GM18868 (cell line): ENCODE data around the gene FBLN2.

Source experiments
- ATAC-seq: cut with Tn5 transposase; IDR thresholded peaks from one replicate; pipeline ENCODE4 v1.9.1; 2021; ENCODE audit warnings: mild to moderate bottlenecking, moderate library complexity; ENCODE audit not compliant: unreplicated experiment

The FBLN2 gene

GRCh38 chr3:13565581-13566452 is 16.9 kb downstream of the FBLN2 start:
- no peak for ATAC-seq

- ATAC-seq, result no peak
Measured at GRCh38 chr3:13566453-13566748, 17.5 kb downstream of the FBLN2 start.

- no peak for ATAC-seq
Measured at GRCh38 chr3:13566769-13567310, 17.9 kb downstream of the FBLN2 start.

- ATAC-seq, result no peak
Measured at GRCh38 chr3:13567684-13568514, 19.0 kb downstream of the FBLN2 start.

GRCh38 chr3:13568515-13569028 is 19.6 kb downstream of the FBLN2 start:
- no peak for ATAC-seq

- no peak for ATAC-seq
Measured at GRCh38 chr3:13569201-13569600, 20.3 kb downstream of the FBLN2 start.

- ATAC-seq, result no peak
Measured at GRCh38 chr3:13569641-13570390, 20.9 kb downstream of the FBLN2 start.

- no peak for ATAC-seq
Measured at GRCh38 chr3:13570391-13571194, 21.7 kb downstream of the FBLN2 start.

GRCh38 chr3:13571264-13571663 is 22.3 kb downstream of the FBLN2 start:
- no peak for ATAC-seq

GRCh38 chr3:13571831-13572750 is 23.2 kb downstream of the FBLN2 start:
- no peak for ATAC-seq

- ATAC-seq, result no peak
Measured at GRCh38 chr3:13572926-13573623, 24.1 kb downstream of the FBLN2 start.

- ATAC-seq, result no peak
Measured at GRCh38 chr3:13574083-13574797, 25.3 kb downstream of the FBLN2 start.

- ATAC-seq, result no peak
Measured at GRCh38 chr3:13574798-13575451, 26.0 kb downstream of the FBLN2 start.

GRCh38 chr3:13575459-13576061 is 26.6 kb downstream of the FBLN2 start:
- ATAC-seq, result no peak

- ATAC-seq, result no peak
Measured at GRCh38 chr3:13577181-13578121, 28.5 kb downstream of the FBLN2 start.

- ATAC-seq, result no peak
Measured at GRCh38 chr3:13578251-13578650, 29.3 kb downstream of the FBLN2 start.
